Uterus (tissue), 4 donors: Measurements from ENCODE around the gene CCDC178. TPM values are rescaled to one million over a fixed set of nuclear protein-coding genes. Genes with fewer than 3 reads are reported as not detected.

Source experiments
- DNase-seq, 2 donors: peaks; one replicate each; pipeline ENCODE4 v3.0.0-alpha.2; 2019 to 2020
- H3K27ac ChIP-seq, 2 donors: fragments of 200-600 bp; sonication (generic); 1 replicate in 1 of 2; 2 replicates in 1 of 2; pipeline ENCODE4 v1.5.1; 2016 to 2018
- H3K27me3 ChIP-seq, 2 donors: fragments of 200-600 bp; sonication (generic); one replicate each; pipeline ENCODE4 v1.5.1; 2018 to 2019; ENCODE audit warnings: control low read depth in 1 of 2
- H3K36me3 ChIP-seq, 2 donors: fragments of 200-600 bp; sonication (generic); one replicate each; pipeline ENCODE4 v1.5.1; 2019; ENCODE audit warnings: control low read depth in 1 of 2
- H3K4me1 ChIP-seq, 2 donors: fragments of 200-600 bp; sonication (generic); one replicate each; pipeline ENCODE4 v1.5.1; 2018 to 2019; ENCODE audit warnings: control low read depth in 1 of 2
- H3K4me3 ChIP-seq, 2 donors: fragments of 200-600 bp; sonication (generic); 1 replicate in 1 of 2; 2 replicates in 1 of 2; pipeline ENCODE4 v1.5.1; 2018 to 2019; ENCODE audit warnings: mild to moderate bottlenecking in 1 of 2
- H3K9me3 ChIP-seq, 2 donors: fragments of 200-600 bp; sonication (generic); one replicate each; pipeline ENCODE4 v1.5.1; 2019; ENCODE audit warnings: control low read depth in 1 of 2
- POLR2A ChIP-seq, 2 donors: fragments of 450-650 bp; IDR thresholded peaks; one replicate each; pipeline ENCODE4 v1.6.1; 2016; ENCODE audit warnings: antibody characterized with exemption in 2 of 2, mild to moderate bottlenecking in 1 of 2, moderate library complexity in 1 of 2
- intact Hi-C: fragments of 100-400 bp; cut with DNase I; formaldehyde crosslinking; loops from one replicate; pipeline ENCODE4 v1.15.1; 2023; ENCODE audit warnings: low total_unique reads
- total RNA-seq, 4 donors: library from RNA; depleted of rRNA in 3 of 4; stranded (reverse); fragments of >200 nt in 3 of 4; gene quantifications; one replicate each; pipeline versions ENCODE4 v1.1.0 to v1.2.4, GENCODE V29; 2014 to 2023
- TF ChIP-seq, protein P1 (sequence below), 4 experiments: fragments of 200-600 bp in 2 of 4; fragments of 450-650 bp in 2 of 4; sonication (generic) in 2 of 4; IDR thresholded peaks; one replicate each; pipeline ENCODE4 v1.5.1; 2016 to 2019; ENCODE audit warnings: antibody characterized with exemption in 4 of 4, mild to moderate bottlenecking in 2 of 4, moderate library complexity in 1 of 4
- donor health status: DM: yes; HTN: yes; CAD: no.

The CCDC178 gene
- total RNA-seq, 4 donors from 2014 or later: 1.0 to 28.7 (median 8.8) TPM

DNA sequence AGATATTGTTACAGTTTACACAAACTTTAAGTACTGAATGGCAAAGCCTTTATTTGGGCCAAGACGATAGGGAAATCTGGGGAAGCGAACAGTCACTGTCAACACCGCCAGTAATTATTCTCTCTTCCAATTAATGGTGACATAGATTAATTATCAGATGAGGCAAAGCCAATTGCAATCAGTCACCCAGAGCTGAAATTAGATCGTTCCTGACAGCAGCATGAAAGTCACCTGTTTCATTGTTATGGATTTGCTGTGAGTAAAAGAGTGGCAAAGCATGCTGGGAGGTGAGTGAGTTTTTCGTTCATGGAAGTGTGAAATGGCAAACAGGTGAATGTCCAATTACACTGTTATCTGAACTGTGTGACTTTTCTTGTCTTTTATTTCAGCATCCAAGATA lies 502.9 kb downstream of the CCDC178 start:
- no peaks in the 10 kb centered on the region for H3K36me3 ChIP-seq
- intact Hi-C loops: no loop called here
- no peaks in the 10 kb centered on the region for H3K4me1 ChIP-seq
- DNase-seq: no peak
- no peaks in the 10 kb centered on the region for H3K9me3 ChIP-seq
- H3K4me3 ChIP-seq: no peak overlapping the region
- no peaks in the 10 kb centered on the region for H3K27me3 ChIP-seq
- H3K27ac ChIP-seq: no peak overlapping the region
- TF ChIP-seq, protein P1, sequence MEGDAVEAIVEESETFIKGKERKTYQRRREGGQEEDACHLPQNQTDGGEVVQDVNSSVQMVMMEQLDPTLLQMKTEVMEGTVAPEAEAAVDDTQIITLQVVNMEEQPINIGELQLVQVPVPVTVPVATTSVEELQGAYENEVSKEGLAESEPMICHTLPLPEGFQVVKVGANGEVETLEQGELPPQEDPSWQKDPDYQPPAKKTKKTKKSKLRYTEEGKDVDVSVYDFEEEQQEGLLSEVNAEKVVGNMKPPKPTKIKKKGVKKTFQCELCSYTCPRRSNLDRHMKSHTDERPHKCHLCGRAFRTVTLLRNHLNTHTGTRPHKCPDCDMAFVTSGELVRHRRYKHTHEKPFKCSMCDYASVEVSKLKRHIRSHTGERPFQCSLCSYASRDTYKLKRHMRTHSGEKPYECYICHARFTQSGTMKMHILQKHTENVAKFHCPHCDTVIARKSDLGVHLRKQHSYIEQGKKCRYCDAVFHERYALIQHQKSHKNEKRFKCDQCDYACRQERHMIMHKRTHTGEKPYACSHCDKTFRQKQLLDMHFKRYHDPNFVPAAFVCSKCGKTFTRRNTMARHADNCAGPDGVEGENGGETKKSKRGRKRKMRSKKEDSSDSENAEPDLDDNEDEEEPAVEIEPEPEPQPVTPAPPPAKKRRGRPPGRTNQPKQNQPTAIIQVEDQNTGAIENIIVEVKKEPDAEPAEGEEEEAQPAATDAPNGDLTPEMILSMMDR (IDR thresholded peaks at IDR 0.05): no peak
- no peak for TF ChIP-seq POLR2A (IDR thresholded peaks at IDR 0.05)

DNA sequence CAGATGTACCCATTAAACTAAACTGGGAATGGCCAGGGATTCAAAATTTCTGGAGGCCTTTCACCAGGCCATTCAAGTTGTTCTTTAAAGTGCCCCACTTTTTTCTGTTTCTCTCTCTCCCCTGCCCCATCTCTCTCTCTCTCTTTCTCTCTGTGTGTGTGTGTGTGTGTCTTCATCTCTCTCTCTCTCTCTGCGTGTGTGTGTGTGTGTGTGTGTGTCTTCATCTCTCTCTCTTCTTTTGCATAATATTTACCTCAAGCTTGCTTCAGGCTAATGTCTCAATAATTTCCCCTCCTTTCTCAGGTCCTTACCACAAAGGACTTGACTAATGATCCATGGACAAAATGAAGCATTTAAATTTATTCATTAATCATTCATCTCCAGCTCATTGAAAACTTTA lies 503.5 kb downstream of the CCDC178 start:
- H3K4me3 ChIP-seq: no peak overlapping the region
- no peaks in the 10 kb centered on the region for H3K9me3 ChIP-seq
- DNase-seq: no peak
- H3K27ac ChIP-seq: no peak overlapping the region
- no peaks in the 10 kb centered on the region for H3K27me3 ChIP-seq
- intact Hi-C loops: no loop called here
- TF ChIP-seq, protein P1 (IDR thresholded peaks at IDR 0.05): no peak
- no peak for TF ChIP-seq POLR2A (IDR thresholded peaks at IDR 0.05)
- no peaks in the 10 kb centered on the region for H3K4me1 ChIP-seq
- H3K36me3 ChIP-seq: no peaks in the 10 kb centered on the region

DNA sequence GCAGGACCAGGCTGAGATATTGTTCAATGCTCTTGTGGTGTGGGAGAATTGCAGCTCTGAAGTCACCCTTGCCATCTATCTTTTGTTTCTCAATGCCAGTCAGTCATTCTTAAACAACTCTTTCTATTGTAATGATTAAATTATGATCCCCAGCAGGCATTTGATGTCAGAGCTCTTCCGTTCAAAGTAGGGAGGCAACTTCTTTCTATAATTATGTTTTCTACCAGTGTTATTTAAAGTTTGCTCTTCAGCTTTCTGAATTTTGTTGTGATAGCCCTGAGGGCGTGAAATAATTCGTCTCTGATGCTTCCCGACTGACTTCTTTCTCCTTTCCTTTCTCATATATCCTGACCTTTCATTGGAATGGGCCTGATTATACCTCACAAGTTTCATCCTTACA lies 506.3 kb downstream of the CCDC178 start:
- no peak for TF ChIP-seq POLR2A (IDR thresholded peaks at IDR 0.05)
- TF ChIP-seq, protein P1 (IDR thresholded peaks at IDR 0.05): no peak
- DNase-seq: no peak
- intact Hi-C loops: no loop called here
- no peak overlapping the region for H3K27ac ChIP-seq
- no peaks in the 10 kb centered on the region for H3K27me3 ChIP-seq
- no peaks in the 10 kb centered on the region for H3K9me3 ChIP-seq
- no peaks in the 10 kb centered on the region for H3K4me1 ChIP-seq
- H3K36me3 ChIP-seq: no peaks in the 10 kb centered on the region
- H3K4me3 ChIP-seq: no peak overlapping the region

DNA sequence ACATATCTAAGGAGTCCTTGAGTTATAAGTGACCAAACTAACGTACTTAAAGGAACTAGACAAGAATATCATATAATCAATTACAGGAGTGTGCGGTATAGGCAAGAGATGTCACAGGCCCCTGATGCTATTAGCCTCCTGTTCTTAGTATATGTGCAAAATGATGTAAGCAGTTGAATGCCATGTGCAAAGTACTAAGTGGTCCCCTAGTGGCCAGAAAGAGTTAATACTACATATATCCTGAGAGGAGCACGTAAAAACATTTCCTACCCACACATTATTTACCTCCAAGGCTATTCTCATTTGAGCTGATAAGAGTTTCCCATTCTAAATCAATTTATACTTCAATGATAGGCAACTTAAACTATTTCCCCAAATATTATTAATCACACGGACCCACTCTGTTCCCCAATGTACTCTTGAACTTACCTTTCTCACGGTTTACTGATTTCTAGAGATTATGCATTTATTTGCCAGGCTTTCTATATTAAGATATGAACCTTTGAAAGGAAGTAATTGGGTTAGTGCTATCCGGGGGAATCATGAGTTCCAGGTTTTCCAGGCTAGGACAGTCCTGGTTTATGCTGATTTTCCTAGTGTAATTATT lies 509.7 kb downstream of the CCDC178 start:
- no peaks in the 10 kb centered on the region for H3K36me3 ChIP-seq
- no peaks in the 10 kb centered on the region for H3K27me3 ChIP-seq
- no peak for DNase-seq
- TF ChIP-seq, protein P1 (IDR thresholded peaks at IDR 0.05): no peak
- TF ChIP-seq POLR2A (IDR thresholded peaks at IDR 0.05): no peak
- H3K4me1 ChIP-seq: no peaks in the 10 kb centered on the region
- H3K4me3 ChIP-seq: no peak overlapping the region
- H3K27ac ChIP-seq: no peak overlapping the region
- no peaks in the 10 kb centered on the region for H3K9me3 ChIP-seq
- intact Hi-C loops: no loop called here

DNA sequence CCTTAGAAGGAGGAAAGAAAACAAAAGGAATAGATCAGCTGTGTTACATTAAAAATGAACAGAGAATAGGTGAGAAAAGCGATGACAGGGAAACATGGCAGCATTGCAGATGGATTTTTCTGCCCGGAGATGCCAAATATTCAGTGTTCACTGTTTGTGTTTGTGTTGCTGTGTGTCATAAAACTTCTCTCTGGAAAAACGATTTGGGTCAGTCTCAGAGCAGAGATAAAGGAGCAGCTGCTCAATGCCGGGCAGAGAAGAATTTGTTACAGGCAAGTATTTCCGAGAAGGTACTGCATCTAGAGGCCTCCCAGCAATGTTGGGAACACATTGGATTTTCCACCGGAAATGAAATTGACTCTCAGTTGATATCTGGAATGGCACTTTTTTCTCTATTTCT lies 511.3 kb downstream of the CCDC178 start:
- Histone ChIP-seq H3K9me3 (no peaks in the 10 kb centered on the region), H3K27ac (no peak overlapping the region), H3K36me3 (no peaks in the 10 kb centered on the region), H3K4me3 (no peak overlapping the region), H3K27me3 (no peaks in the 10 kb centered on the region), H3K4me1 (no peaks in the 10 kb centered on the region)
- TF ChIP-seq POLR2A (IDR thresholded peaks at IDR 0.05): no peak
- TF ChIP-seq, protein P1 (IDR thresholded peaks at IDR 0.05): no peak
- intact Hi-C loops: no loop called here
- no peak for DNase-seq
